DND-41 (cell line): ENCODE results near the gene KRTDAP.
"Not testable (repeated sequence)": the region's sequence is repeated elsewhere in the genome, so short reads cannot be mapped to it uniquely, and the experiment has no call there.

Source experiments
- EZH2 ChIP-seq: IDR thresholded peaks from 3 replicates; pipeline ENCODE4 v1.6.1; 2012; ENCODE audit warnings: borderline replicate concordance, low read depth, mild to moderate bottlenecking, moderate library complexity, low read length, inconsistent platforms; ENCODE audit not compliant: severe bottlenecking
- TF ChIP-seq, protein P1 (sequence below): IDR thresholded peaks from 2 replicates; pipeline ENCODE4 v1.5.1; 2012; ENCODE audit warnings: borderline replicate concordance, low read length, moderate library complexity, mild to moderate bottlenecking; ENCODE audit not compliant: poor library complexity, severe bottlenecking; ENCODE audit errors: extremely low read depth

DNA sequence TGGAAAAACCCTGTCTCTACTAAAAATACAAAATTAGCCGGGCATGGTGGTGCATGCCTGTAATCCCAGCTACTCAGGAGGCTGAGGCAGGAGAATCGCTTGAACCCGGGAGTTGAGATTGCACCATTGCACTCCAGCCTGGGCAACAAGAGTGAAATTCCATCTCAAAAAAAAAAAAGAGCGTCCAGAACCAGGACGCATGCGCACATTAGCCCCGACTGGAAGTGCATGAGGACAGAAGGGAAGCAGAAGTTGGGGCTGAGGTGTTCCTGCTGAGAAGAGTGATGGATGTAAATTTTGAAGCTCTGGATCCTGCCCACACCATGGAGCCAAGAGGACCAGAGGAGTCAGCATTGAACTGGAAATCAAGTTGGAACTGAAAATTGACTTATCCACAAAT, 15.7 kb downstream of the KRTDAP start:
- TF ChIP-seq, protein P1, sequence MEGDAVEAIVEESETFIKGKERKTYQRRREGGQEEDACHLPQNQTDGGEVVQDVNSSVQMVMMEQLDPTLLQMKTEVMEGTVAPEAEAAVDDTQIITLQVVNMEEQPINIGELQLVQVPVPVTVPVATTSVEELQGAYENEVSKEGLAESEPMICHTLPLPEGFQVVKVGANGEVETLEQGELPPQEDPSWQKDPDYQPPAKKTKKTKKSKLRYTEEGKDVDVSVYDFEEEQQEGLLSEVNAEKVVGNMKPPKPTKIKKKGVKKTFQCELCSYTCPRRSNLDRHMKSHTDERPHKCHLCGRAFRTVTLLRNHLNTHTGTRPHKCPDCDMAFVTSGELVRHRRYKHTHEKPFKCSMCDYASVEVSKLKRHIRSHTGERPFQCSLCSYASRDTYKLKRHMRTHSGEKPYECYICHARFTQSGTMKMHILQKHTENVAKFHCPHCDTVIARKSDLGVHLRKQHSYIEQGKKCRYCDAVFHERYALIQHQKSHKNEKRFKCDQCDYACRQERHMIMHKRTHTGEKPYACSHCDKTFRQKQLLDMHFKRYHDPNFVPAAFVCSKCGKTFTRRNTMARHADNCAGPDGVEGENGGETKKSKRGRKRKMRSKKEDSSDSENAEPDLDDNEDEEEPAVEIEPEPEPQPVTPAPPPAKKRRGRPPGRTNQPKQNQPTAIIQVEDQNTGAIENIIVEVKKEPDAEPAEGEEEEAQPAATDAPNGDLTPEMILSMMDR = not testable (repeated sequence)
- TF ChIP-seq EZH2 = not testable (repeated sequence)
